HepG2 (cell line): Measurements from ENCODE around the gene TC2N. TPM values are rescaled to one million over a fixed set of nuclear protein-coding genes. Genes with fewer than 3 reads are reported as not detected.

Experiments
- ATAC-seq: fragments of 200-7000 bp; cut with Tn5 transposase; 3 replicates; pipeline ENCODE4 v1.9.1; 2020; ENCODE audit warnings: mild to moderate bottlenecking, moderate library complexity
- BruUV-seq: library from RNA; stranded (reverse); fragments of 400-500 nt; replicated peaks from 2 replicates; lab custom pipeline; 2021; lab: Mats Ljungman, UMichigan
- CTCF ChIA-PET: fragments of 300-600 bp; formaldehyde crosslinking; extraction: SDS; loops from one replicate; lab custom pipeline; 2021; ENCODE audit warnings: low total read pairs, inconsistent platforms, low intra/inter-chr PET ratio; lab: Yijun Ruan, JAX
- POLR2A ChIA-PET: fragments of 350-600 bp; sonication (Branson Sonifier 250); formaldehyde crosslinking; loops from one replicate; lab custom pipeline; 2020; ENCODE audit warnings: antibody characterized with exemption, inconsistent platforms; lab: Yijun Ruan, JAX
- DNase-seq: peaks from one replicate; pipeline ENCODE4 v3.0.0-alpha.2; 2015; ENCODE audit warnings: low spot score
- FAIRE-seq: peaks from 3 replicates; lab custom pipeline; 2011; peaks lifted over from hg19 to GRCh38; lab: Jason Lieb, UNC
- H2AFZ ChIP-seq: one replicate; pipeline ENCODE4 v1.6.1; 2011; ENCODE audit warnings: low read length, inconsistent platforms
- H3K27ac ChIP-seq: fragments of 300-600 bp; 3 replicates; pipeline ENCODE4 v1.8.0; 2011; ENCODE audit warnings: mixed run types, mild to moderate bottlenecking, mixed read lengths, low read length, inconsistent platforms; ENCODE audit not compliant: insufficient read depth; ENCODE audit errors: extremely low read length
- H3K27me3 ChIP-seq, 2 experiments: fragments of 200-600 bp in 1 of 2; 2 replicates in 1 of 2; 3 replicates in 1 of 2; pipeline versions ENCODE4 v1.6.0 to v1.8.0; 2011; ENCODE audit warnings: low read length in 2 of 2, mild to moderate bottlenecking in 2 of 2, moderate library complexity in 2 of 2, inconsistent platforms in 1 of 2; ENCODE audit not compliant: insufficient read depth in 2 of 2, control insufficient read depth in 1 of 2
- H3K36me3 ChIP-seq, 2 experiments: fragments of 200-600 bp in 1 of 2; replicated peaks in 1 of 2; 2 replicates in 1 of 2; 3 replicates in 1 of 2; pipeline versions ENCODE4 v1.5.1 to v1.8.0; 2011; ENCODE audit warnings: low read length in 2 of 2, inconsistent platforms in 1 of 2; ENCODE audit not compliant: insufficient read depth in 2 of 2, control insufficient read depth in 1 of 2
- H3K4me1 ChIP-seq: 2 replicates; pipeline ENCODE4 v1.5.1; 2012; ENCODE audit warnings: low read length, inconsistent platforms; ENCODE audit not compliant: insufficient read depth
- H3K4me2 ChIP-seq: 2 replicates; pipeline ENCODE4 v1.6.0; 2011; ENCODE audit warnings: low read depth, low read length, inconsistent platforms
- H3K4me3 ChIP-seq, 3 experiments: fragments of 200-600 bp in 1 of 3; sonication (generic), shearing (Covaris generic) in 1 of 3; replicated peaks in 1 of 3; 2 replicates each; pipeline ENCODE4 v1.5.1; 2011 to 2016; ENCODE audit warnings: low read length in 3 of 3, inconsistent platforms in 2 of 3, low read depth in 2 of 3, mild to moderate bottlenecking in 2 of 3, control low read depth in 1 of 3, mixed read lengths in 1 of 3; ENCODE audit not compliant: insufficient read depth in 1 of 3
- H3K79me2 ChIP-seq: one replicate; pipeline ENCODE4 v1.6.1; 2011; ENCODE audit warnings: low read length, inconsistent platforms; ENCODE audit not compliant: insufficient read depth
- H3K9ac ChIP-seq: 2 replicates; pipeline ENCODE4 v1.6.0; 2011; ENCODE audit warnings: mild to moderate bottlenecking, low read depth, low read length, inconsistent platforms; ENCODE audit not compliant: insufficient read depth
- H3K9me3 ChIP-seq: 2 replicates; pipeline ENCODE4 v1.5.1; 2012; ENCODE audit warnings: mild to moderate bottlenecking, low read length
- H4K20me1 ChIP-seq: 2 replicates; pipeline ENCODE4 v1.6.0; 2011; ENCODE audit warnings: inconsistent platforms, mild to moderate bottlenecking, low read length, moderate library complexity; ENCODE audit not compliant: insufficient read depth
- AHDC1 ChIP-seq: sonication (generic); formaldehyde crosslinking; IDR thresholded peaks from 2 replicates; pipeline ENCODE4 v1.5.1; 2020; ENCODE audit warnings: mild to moderate bottlenecking, missing genetic modification reagents, borderline replicate concordance
- CENPBD1 ChIP-seq: sonication (generic); formaldehyde crosslinking; IDR thresholded peaks from 2 replicates; pipeline ENCODE4 v1.8.0; 2022; ENCODE audit warnings: missing genetic modification reagents, low read depth, mild to moderate bottlenecking, borderline replicate concordance
- ERF ChIP-seq: IDR thresholded peaks from 2 replicates; pipeline ENCODE4 v1.6.1; 2018; ENCODE audit warnings: missing biosample characterization, missing genetic modification reagents
- MYC ChIP-seq: sonication (generic); formaldehyde crosslinking; IDR thresholded peaks from 2 replicates; pipeline ENCODE4 v1.9.0; 2021; ENCODE audit warnings: missing genetic modification reagents, borderline replicate concordance
- NR2C2 ChIP-seq: sonication (generic); formaldehyde crosslinking; IDR thresholded peaks from 2 replicates; pipeline ENCODE4 v1.4.0; 2020; ENCODE audit warnings: missing genetic modification reagents, mild to moderate bottlenecking, moderate library complexity, borderline replicate concordance
- PAXIP1 ChIP-seq: sonication (generic); formaldehyde crosslinking; conservative IDR thresholded peaks from 2 replicates; pipeline ENCODE4 v1.4.0; 2020; ENCODE audit warnings: mild to moderate bottlenecking, missing genetic modification reagents, moderate library complexity
- SMARCE1 ChIP-seq: fragments of 450-650 bp; IDR thresholded peaks from 2 replicates; pipeline ENCODE4 v1.6.1; 2017; ENCODE audit warnings: borderline replicate concordance
- TOPORS ChIP-seq: sonication (generic); formaldehyde crosslinking; IDR thresholded peaks from 2 replicates; pipeline ENCODE4 v1.8.0; 2023; ENCODE audit warnings: mild to moderate bottlenecking, missing genetic modification reagents
- ZFP82 ChIP-seq: sonication (generic); formaldehyde crosslinking; IDR thresholded peaks from 2 replicates; pipeline ENCODE4 v1.5.1; 2020; ENCODE audit warnings: mild to moderate bottlenecking, missing genetic modification reagents, borderline replicate concordance
- ZFP91 ChIP-seq: sonication (generic); formaldehyde crosslinking; IDR thresholded peaks from 2 replicates; pipeline ENCODE4 v1.9.0; 2022; ENCODE audit warnings: missing genetic modification reagents, mild to moderate bottlenecking, borderline replicate concordance
- ZNF124 ChIP-seq: sonication (generic); formaldehyde crosslinking; IDR thresholded peaks from 2 replicates; pipeline ENCODE4 v1.4.0; 2020; ENCODE audit warnings: missing genetic modification reagents
- ZSCAN5A ChIP-seq: sonication (generic); formaldehyde crosslinking; IDR thresholded peaks from 2 replicates; pipeline ENCODE4 v1.8.0; 2022; ENCODE audit warnings: mild to moderate bottlenecking, missing genetic modification reagents, borderline replicate concordance
- WGBS: methylation state at CpG from one replicate; pipeline ENCODE4 v1.1.6; 2017; ENCODE audit warnings: low lambda C conversion rate; 5-methylcytosine and 5-hydroxymethylcytosine counted together
- in situ Hi-C: cut with HindIII; loops from 2 replicates; pipeline ENCODE4 v1.10.0; 2017; ENCODE audit warnings: low pct_unique_long_range_greater_than_20kb; ENCODE audit not compliant: extremely low pct_ligation_motif_present
- intact Hi-C: fragments of 100-400 bp; cut with micrococcal nuclease; formaldehyde crosslinking; loops from one replicate; pipeline ENCODE4 v1.10.0; 2022; ENCODE audit not compliant: unreplicated experiment
- polyA plus RNA-seq, 8 experiments: library from polyadenylated mRNA; depleted of rRNA in 3 of 8; stranded (reverse) in 7 of 8; unstranded in 1 of 8; fragments of >200 nt; fragmentation: Illumina TruSeq in 4 of 8; extraction: Trizol in 4 of 8; gene quantifications; 2 replicates each; pipeline versions ENCODE4 v1.2.1 to v1.2.3, GENCODE V29; 2011 to 2016; ENCODE audit warnings: low read depth in 4 of 8, missing spikeins in 1 of 8, mixed read lengths in 1 of 8; ENCODE audit not compliant: insufficient read depth in 1 of 8
- total RNA-seq, 5 experiments: library from RNA; depleted of rRNA; stranded (reverse); fragments of >200 nt; fragmentation: Illumina TruSeq; extraction: Trizol; gene quantifications; 2 replicates each; pipeline ENCODE4 v1.2.3, GENCODE V29; 2016; ENCODE audit warnings: low read depth in 1 of 5

TC2N gene
- total and polyA plus RNA-seq, 2 of the 13 experiments (the other 11 are each of a cell fraction or from before 2014, with no cell fraction given) = 0.03 TPM; not detected in 1

GRCh38 chr14:91745344-91745743 lies 122.0 kb downstream of the TC2N start:
- Histone ChIP-seq H3K9me3 (no peaks in the 10 kb centered on the region), H3K4me1 (peaks cover 9% of the 10 kb centered on the region), H3K79me2 (no peaks in the 10 kb centered on the region), H3K4me3 (no peak overlapping the region), H3K36me3 (no peaks in the 10 kb centered on the region), H3K4me2 (no peak overlapping the region), H3K27ac (no peak overlapping the region), H3K27me3 (no peaks in the 10 kb centered on the region), H4K20me1 (no peaks in the 10 kb centered on the region), H2AFZ (no peak overlapping the region), H3K9ac (no peak overlapping the region)
- CTCF ChIA-PET = no interaction called here
- in situ Hi-C loops (no loop called here), intact Hi-C loops (no loop called here)
- POLR2A ChIA-PET = no interaction called here
- FAIRE-seq (no peak), ATAC-seq (no peak), DNase-seq (no peak)
- BruUV-seq = no TSS peak
- WGBS = 86% methylated on average over 1 of the region's 1 CpG
- no peak for TF ChIP-seq ZNF124 (CRISPR knock-in tag)
- TF ChIP-seq CENPBD1 = no peak
- TF ChIP-seq ZSCAN5A (CRISPR knock-in tag) = no peak
- no peak for TF ChIP-seq MYC (CRISPR knock-in tag)
- no peak for TF ChIP-seq ERF
- no peak for TF ChIP-seq SMARCE1
- TF ChIP-seq ZFP91 (CRISPR knock-in tag) = no peak
- no peak for TF ChIP-seq ZFP82 (CRISPR knock-in tag)
- no peak for TF ChIP-seq PAXIP1 (CRISPR knock-in tag)
- no peak for TF ChIP-seq NR2C2
- no peak for TF ChIP-seq TOPORS (CRISPR knock-in tag)
- TF ChIP-seq AHDC1 (CRISPR knock-in tag) = no peak
